ENCODE measurements around the gene MECP2.

The MECP2 gene

GRCh38 chrX:154040307-154040756 is 57.2 kb downstream of the MECP2 start:
- no peak overlapping the region for H3K4me3 ChIP-seq (replicated peaks; ENCODE audit: insufficient read depth, low read length)

DNA sequence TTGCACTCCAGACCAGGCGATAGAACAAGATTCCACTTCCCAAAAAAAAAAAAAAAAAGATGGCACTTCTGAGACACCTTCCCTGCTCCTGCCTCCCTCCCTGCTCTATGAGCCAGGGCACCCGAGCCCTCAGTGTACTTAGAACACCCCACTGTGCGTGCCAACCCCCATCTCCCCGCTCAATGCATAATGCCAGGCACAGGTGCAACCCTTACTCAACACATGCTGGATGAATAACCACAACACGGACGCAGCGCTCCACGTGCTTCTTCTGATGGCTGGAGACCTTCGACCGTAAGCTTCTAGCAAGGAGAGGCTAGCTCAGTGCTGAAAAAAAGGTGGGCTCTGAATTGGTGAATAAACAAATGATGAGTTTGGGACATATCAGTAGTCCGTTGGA is 57.9 kb downstream of the MECP2 start:
- Histone ChIP-seq H3K27ac (replicated peaks) (peak overlapping the region; percentile 85), H3K27me3 (ENCODE audit: insufficient read depth, poor library complexity, severe bottlenecking) (no peaks in the 10 kb centered on the region)
- peak; percentile 20 to 67 for DNase-seq (ENCODE audit: low read depth in 1 of 2, low spot score in 1 of 2)

More at GRCh38 chrX:154040307-154040756, 57.2 kb downstream of the MECP2 start:
- Histone ChIP-seq H3K27ac (replicated peaks) (peak overlapping the region; percentile 85), H3K27me3 (ENCODE audit: insufficient read depth, poor library complexity, severe bottlenecking) (no peaks in the 10 kb centered on the region)
- TF ChIP-seq SPI1 (IDR thresholded peaks at IDR 0.05; ENCODE audit: borderline replicate concordance, low read depth) (no peak), GABPA (IDR thresholded peaks at IDR 0.05; ENCODE audit: low read depth) (no peak), CTCF (IDR thresholded peaks at IDR 0.05; ENCODE audit: insufficient read depth, low read length) (no peak), POLR2AphosphoS5 (IDR thresholded peaks at IDR 0.05; ENCODE audit: low read depth) (no peak)
- TF ChIP-seq, protein P1, sequence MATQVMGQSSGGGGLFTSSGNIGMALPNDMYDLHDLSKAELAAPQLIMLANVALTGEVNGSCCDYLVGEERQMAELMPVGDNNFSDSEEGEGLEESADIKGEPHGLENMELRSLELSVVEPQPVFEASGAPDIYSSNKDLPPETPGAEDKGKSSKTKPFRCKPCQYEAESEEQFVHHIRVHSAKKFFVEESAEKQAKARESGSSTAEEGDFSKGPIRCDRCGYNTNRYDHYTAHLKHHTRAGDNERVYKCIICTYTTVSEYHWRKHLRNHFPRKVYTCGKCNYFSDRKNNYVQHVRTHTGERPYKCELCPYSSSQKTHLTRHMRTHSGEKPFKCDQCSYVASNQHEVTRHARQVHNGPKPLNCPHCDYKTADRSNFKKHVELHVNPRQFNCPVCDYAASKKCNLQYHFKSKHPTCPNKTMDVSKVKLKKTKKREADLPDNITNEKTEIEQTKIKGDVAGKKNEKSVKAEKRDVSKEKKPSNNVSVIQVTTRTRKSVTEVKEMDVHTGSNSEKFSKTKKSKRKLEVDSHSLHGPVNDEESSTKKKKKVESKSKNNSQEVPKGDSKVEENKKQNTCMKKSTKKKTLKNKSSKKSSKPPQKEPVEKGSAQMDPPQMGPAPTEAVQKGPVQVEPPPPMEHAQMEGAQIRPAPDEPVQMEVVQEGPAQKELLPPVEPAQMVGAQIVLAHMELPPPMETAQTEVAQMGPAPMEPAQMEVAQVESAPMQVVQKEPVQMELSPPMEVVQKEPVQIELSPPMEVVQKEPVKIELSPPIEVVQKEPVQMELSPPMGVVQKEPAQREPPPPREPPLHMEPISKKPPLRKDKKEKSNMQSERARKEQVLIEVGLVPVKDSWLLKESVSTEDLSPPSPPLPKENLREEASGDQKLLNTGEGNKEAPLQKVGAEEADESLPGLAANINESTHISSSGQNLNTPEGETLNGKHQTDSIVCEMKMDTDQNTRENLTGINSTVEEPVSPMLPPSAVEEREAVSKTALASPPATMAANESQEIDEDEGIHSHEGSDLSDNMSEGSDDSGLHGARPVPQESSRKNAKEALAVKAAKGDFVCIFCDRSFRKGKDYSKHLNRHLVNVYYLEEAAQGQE (IDR thresholded peaks at IDR 0.05; ENCODE audit: insufficient replicate concordance, low read depth): no peak
- DNase-seq (ENCODE audit: low read depth in 1 of 2, low spot score in 1 of 2): peak; percentile 57 to 85

DNA sequence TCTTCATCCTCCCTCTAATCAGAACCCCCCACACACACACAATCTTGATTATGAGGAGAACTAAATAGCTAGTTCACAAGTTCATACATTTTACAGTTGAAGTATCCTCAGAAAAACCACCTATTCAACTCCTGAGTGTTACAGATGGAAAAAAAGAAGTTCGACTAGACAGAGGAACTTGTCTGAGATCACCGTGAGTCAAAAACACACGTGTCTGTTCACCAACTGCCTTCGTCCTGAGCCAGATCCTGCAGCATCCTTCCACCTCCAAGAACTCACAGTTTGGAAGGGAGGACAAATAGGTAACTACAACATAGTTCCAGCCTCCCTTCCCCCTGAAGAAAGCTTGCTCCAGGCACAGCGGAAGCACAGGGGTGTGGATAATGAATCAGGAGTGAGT is 58.9 kb downstream of the MECP2 start:
- peak in 1 of 2 experiments; percentile 13 for DNase-seq (ENCODE audit: low read depth in 1 of 2, low spot score in 1 of 2)
- no peak for TF ChIP-seq POLR2AphosphoS5 (IDR thresholded peaks at IDR 0.05; ENCODE audit: low read depth)
- TF ChIP-seq, protein P1 (IDR thresholded peaks at IDR 0.05; ENCODE audit: insufficient replicate concordance, low read depth): no peak
- no peak for TF ChIP-seq SPI1 (IDR thresholded peaks at IDR 0.05; ENCODE audit: borderline replicate concordance, low read depth)
- no peak for TF ChIP-seq CTCF (IDR thresholded peaks at IDR 0.05; ENCODE audit: insufficient read depth, low read length)
- TF ChIP-seq GABPA (IDR thresholded peaks at IDR 0.05; ENCODE audit: low read depth): no peak
- Histone ChIP-seq H3K4me3 (replicated peaks; ENCODE audit: insufficient read depth, low read length) (no peak overlapping the region), H3K27ac (replicated peaks) (peak overlapping the region; percentile 85), H3K27me3 (ENCODE audit: insufficient read depth, poor library complexity, severe bottlenecking) (no peaks in the 10 kb centered on the region)

More for the DNA sequence above, 57.9 kb downstream of the MECP2 start:
- H3K4me3 ChIP-seq (replicated peaks; ENCODE audit: insufficient read depth, low read length): no peak overlapping the region
- TF ChIP-seq, protein P1 (IDR thresholded peaks at IDR 0.05; ENCODE audit: insufficient replicate concordance, low read depth): no peak
- TF ChIP-seq SPI1 (IDR thresholded peaks at IDR 0.05; ENCODE audit: borderline replicate concordance, low read depth) (no peak), CTCF (IDR thresholded peaks at IDR 0.05; ENCODE audit: insufficient read depth, low read length) (no peak), POLR2AphosphoS5 (IDR thresholded peaks at IDR 0.05; ENCODE audit: low read depth) (peak; percentile 63), GABPA (IDR thresholded peaks at IDR 0.05; ENCODE audit: low read depth) (no peak)
